Right ventricle myocardium superior (tissue), 1 donor: Measurements from ENCODE around the gene CLN6. TPM values are rescaled to one million over a fixed set of nuclear protein-coding genes. Genes with fewer than 3 reads are reported as not detected.
"Not testable (repeated sequence)": the region's sequence is repeated elsewhere in the genome, so short reads cannot be mapped to it uniquely, and the experiment has no call there.

Experiments
- ATAC-seq: fragments of 200-7000 bp; cut with Tn5 transposase; one replicate; pipeline ENCODE4 v1.9.1; 2020; ENCODE audit warnings: mild to moderate bottlenecking; ENCODE audit not compliant: poor library complexity
- DNase-seq: peaks from one replicate; pipeline ENCODE4 v3.0.0-alpha.2; 2020
- intact Hi-C: fragments of 100-400 bp; cut with DNase I; formaldehyde crosslinking; loops from one replicate; pipeline ENCODE4 v1.11.2; 2022
- total RNA-seq: library from RNA; stranded (reverse); fragmentation: NEBNext Ultra II Directional; extraction: Animal tissue kit (Norgen Biotek cat#: 25700); gene quantifications from one replicate; pipeline ENCODE4 v1.2.1, GENCODE V29; 2021
- donor health status: DM: no; HTN: yes; CAD: no; lungs with severe emphysema.

CLN6 gene
- total RNA-seq, 1 donor from 2014 or later, result 6.9 TPM

DNA sequence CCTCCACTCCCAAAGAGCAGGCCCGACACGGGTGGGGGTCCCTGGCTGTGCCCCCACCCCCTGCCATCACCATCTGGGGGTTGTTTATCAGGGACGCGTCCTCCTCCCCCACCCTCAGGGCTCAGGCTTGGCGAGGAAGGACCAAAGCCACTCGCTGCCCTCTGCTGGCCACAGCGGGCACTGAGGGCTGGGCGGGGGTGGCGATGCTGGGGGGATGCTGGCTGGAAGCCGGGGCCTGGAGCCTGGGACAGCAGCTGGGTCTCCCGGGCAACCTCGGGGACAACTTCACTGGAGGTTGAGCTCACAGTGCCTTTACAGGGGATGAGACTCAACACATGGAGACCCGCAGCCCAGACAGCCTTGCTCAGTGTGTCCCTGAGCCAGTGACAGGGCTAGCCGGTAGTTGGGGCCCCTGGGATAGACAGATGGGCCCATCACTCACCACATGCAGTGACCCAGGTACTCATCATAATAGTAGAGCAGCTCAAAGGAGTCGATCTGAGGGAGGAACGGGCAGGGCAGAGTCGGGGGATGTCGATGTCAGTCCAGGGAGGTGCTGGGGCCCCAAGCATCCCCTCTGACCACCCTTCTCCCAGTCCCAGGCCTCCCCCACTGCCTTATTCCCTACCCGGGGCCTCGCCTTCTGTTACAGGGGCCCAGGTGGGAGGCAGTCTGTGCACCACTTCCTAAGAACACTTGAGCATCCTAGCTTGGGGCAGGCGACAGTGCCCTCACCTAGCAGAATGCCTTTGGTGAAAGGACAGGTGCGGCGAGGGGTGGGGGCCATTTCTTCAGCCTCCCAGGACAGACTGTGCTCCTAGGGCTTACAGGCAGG lies 18.5 kb downstream of the CLN6 start:
- ATAC-seq (peak; percentile 78), DNase-seq (peak; percentile 84)
- intact Hi-C loops, result no loop called here

GRCh38 chr15:68210409-68210756 lies 19.1 kb downstream of the CLN6 start:
- no peak for ATAC-seq
- intact Hi-C loops, result no loop called here
- DNase-seq, result no peak

GRCh38 chr15:68209735-68210408 lies 19.7 kb downstream of the CLN6 start:
- DNase-seq (no peak), ATAC-seq (no peak)
- intact Hi-C loops, result no loop called here

- no peak for ATAC-seq
- intact Hi-C loops, result no loop called here
- DNase-seq, result no peak
These were observed 20.3 kb downstream of the CLN6 start for GRCh38 chr15:68209272-68209671.

- no peak for ATAC-seq
- intact Hi-C loops, result no loop called here
These were observed 20.8 kb downstream of the CLN6 start for GRCh38 chr15:68208636-68209240.

GRCh38 chr15:68208136-68208535 lies 21.4 kb downstream of the CLN6 start:
- DNase-seq (no peak), ATAC-seq (no peak)
- intact Hi-C loops, result no loop called here

More at GRCh38 chr15:68208636-68209240, 20.8 kb downstream of the CLN6 start:
- DNase-seq, result no peak

DNA sequence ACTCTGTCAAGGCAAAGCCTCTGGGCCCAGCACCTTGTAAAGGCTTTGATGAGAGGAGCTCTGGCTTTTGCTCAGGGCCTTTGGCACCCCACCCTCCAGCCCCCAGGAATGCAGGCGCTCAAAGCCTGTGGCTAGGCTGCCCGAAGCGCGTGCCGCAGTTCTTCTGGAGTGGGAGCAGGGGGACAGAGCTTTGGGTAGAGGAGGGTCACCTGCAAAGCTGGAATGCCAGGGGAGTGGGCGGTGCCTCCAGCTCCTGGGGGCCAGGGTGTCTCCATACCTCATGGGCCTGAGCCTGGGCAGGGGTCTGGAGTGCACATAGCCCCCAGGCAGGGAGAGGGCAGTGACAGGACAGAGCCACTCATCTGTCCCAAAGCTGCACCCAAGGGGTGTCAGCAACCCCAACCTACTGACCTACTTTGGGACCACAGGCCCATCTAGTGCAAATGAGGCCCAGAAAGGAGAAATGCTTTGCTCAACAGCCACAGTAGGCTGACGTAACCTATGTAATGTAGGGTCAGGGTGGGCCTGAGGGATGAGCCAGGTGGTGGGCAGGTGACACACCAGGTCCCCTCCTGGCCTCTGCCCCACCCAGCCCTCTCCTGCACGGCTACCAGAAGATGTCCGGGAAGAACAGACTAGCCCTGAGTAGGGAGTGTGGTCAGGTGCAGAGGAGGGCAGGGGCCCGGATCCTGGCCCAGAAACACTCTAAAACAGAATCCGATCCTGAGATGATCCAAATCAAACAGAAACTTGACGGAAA lies 22.2 kb downstream of the CLN6 start:
- ATAC-seq (no peak), DNase-seq (no peak)
- intact Hi-C loops, result no loop called here

DNA sequence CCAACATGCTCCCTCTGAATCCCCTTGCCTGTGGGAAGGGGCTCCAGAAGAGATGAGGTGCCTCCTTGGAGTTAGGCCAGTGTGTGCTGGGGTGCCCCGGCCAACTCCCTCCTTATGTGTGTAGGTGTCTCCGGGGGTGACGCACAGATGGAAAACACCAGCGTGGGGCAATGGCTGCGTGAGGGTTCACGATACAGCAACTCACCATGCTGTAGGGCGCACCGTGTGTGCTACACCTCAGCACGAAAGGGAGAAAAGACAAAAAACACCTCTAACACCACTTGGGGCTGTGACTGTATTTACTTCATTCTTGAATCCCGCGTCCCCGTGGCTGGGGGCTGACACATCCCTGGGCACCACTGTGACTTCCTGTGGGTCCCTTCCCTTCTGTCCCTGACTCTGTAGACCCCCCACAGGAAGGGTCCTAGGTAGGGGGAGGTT lies 22.8 kb downstream of the CLN6 start:
- DNase-seq (no peak), ATAC-seq (no peak)
- intact Hi-C loops, result no loop called here

- intact Hi-C loops, result no loop called here
- DNase-seq (peak; percentile 80), ATAC-seq (peak; percentile 65)
These were observed 23.5 kb downstream of the CLN6 start for GRCh38 chr15:68205954-68206539.

DNA sequence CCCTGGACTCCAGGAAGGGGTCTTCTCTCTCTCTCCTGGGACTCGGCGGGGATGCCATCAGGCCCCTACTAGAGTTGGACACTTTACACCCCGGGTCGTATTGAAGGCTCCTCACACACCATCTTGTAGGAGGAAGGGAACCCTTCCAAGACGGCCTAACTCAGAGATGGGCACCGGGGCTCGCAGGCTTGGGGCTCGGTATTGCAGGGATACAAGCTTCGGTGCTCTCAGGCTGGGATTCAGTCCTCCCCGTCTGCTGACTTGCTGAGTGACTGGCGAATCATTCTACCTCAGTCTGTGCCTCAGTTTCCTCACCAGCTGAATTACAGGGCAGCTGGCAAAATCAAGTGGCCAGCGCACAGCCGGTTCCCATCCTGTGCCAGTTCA lies 24.0 kb downstream of the CLN6 start:
- DNase-seq (no peak), ATAC-seq (no peak)
- intact Hi-C loops, result no loop called here

DNA sequence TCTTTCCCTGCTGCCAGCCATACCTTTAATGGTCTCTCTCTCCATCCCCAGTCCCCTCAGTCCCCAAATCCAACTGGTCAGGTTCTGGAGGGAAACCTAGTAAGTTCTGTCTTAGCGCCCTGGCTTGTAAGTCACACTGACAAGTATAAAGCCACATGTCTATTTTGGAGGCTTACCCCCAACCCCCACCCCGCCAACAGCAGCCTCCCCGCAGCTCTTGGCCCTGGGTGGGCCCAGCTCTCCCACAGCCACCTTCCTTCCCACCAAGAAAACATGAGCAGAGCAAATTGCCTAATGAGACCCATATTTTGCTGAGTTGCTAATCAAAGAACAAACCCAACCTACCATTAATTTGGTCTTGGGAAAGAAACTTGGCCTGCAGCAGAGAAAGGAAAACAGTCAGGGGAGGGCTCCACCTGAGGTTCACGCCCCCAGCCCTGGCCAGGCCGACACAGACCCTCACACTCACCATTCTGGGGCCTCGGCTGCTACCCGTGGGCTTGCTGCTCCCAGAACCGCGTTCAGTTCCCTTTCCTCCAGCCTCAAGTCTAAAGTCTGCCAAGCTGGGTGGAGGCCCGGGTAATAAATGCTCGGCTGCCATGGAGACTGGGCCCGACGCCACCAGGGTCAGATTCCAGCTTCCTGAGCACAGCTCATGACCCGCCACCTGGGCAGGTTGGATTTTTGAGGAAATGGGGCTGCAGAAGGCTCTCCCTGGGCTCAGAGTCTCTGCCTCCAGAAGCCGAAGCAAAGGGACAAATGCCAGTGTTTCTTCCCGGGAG lies 24.6 kb downstream of the CLN6 start, which contains the start of gene CALML4:
Gene CALML4 (minus strand): TSS at position 557 of the 782 bp plus-strand sequence. CDS start 85 bp downstream, at position 472.
- intact Hi-C loops, result no loop called here
- ATAC-seq, result peak; percentile 75
- DNase-seq, result peak; percentile 83

- no peak for DNase-seq
- intact Hi-C loops, result no loop called here
- ATAC-seq, result no peak
These were observed 25.2 kb downstream of the CLN6 start for GRCh38 chr15:68204361-68204760.

GRCh38 chr15:68203956-68204355 lies 25.6 kb downstream of the CLN6 start:
- ATAC-seq (no peak), DNase-seq (no peak)
- intact Hi-C loops, result no loop called here

DNA sequence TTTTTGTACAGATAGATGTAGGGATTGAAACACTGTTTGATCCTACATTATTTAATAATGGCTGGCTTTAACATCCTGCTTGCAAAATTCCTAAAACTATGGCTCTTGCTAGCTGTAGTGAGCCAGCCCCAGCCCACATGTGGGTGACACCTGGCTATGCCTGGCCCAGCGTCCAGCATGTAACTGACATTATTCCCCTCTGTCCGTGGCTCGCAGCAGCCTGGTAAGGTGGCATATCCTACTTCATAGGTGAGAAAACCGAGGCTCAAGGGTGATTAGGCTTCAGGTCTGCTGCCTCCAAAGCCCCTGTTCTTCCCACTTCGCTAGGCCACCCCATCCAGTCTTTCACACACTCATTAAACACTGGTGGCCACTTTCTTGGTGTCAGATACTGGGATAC lies 26.0 kb downstream of the CLN6 start:
- DNase-seq, result no peak
- ATAC-seq, result no peak
- intact Hi-C loops, result no loop called here

- DNase-seq, intact Hi-C loops, ATAC-seq: not testable (repeated sequence)
These were observed 26.5 kb downstream of the CLN6 start for GRCh38 chr15:68202994-68203393.

GRCh38 chr15:68201879-68202261 lies 27.7 kb downstream of the CLN6 start:
- intact Hi-C loops, result no loop called here
- DNase-seq (no peak), ATAC-seq (no peak)

- intact Hi-C loops, result no loop called here
- no peak for DNase-seq
- ATAC-seq, result no peak
These were observed 28.2 kb downstream of the CLN6 start for GRCh38 chr15:68201153-68201878.
